Measurements from ENCODE around the gene GNG13.
"Not testable (repeated sequence)": the region's sequence is repeated elsewhere in the genome, so short reads cannot be mapped to it uniquely, and the experiment has no call there.

The GNG13 gene

GRCh38 chr16:776298-776697, 24.2 kb downstream of the GNG13 start:
- DNase-seq = not testable (repeated sequence)

GRCh38 chr16:775236-775796, 25.2 kb downstream of the GNG13 start:
- DNase-seq = no peak

DNA sequence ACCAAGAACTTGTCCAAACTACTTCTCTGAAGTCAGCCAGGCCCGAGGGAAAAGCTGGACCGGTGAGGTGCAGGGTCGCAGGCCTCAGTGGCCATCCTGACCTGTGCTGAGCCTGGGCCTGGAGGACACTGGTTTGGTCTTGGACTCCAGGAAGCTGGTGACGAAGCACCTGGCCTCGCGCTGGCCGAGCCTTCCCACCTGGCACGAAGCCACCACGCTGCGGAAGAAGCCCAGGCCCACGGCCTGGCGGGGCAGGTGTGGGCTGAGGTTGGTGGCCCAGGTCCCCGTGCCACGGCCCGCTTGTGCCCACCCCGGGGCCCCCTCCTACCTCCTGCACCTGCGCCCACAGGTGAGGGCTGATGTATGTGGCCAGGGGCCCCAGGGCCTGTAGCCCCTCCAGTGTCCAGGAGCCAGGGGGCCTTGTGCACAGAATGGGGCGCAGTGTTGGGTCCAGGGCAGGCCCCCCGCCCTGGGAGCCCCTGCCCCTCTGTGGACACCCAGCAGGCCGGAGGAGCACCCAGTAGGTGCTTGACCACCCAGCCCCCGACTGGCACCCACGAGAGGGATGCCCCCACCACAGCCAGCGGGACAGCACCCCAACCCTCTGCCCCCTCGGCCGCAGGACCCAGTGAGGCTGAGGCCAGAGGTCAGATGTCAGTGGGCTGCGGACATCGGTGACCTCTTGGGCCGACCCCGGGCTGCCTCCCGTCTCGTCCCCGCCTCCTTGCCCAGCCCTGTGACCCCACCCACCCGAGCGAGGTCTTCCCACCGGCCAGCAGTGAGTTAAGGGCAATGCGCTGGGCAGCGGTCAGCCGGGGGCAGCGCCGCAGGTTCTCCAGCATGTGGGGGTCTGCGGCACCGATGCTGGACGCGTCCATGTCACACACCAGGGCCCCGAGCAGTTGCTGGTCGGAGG, 26.2 kb downstream of the GNG13 start:
- no peak for DNase-seq

DNA sequence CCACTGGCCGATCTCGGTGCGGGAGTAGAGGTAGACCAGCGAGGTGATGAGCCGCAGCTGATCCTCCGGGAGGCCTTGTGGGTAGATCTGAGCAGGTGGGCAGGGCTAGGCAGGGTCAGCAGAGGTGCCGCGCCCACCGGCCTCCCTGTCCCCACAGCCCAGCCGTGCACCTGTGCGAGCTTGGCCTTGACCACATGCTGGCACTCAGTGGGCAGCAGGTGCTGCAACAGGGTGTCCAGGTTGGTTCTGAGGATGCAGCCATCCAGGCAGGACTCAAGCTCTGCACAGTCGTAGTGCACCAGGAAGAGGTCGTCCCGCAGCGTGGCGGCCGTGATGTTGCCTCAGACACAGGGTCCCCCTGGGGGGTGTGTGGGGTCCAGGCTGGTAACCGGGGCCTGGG, 27.6 kb downstream of the GNG13 start:
- no peak for DNase-seq

DNA sequence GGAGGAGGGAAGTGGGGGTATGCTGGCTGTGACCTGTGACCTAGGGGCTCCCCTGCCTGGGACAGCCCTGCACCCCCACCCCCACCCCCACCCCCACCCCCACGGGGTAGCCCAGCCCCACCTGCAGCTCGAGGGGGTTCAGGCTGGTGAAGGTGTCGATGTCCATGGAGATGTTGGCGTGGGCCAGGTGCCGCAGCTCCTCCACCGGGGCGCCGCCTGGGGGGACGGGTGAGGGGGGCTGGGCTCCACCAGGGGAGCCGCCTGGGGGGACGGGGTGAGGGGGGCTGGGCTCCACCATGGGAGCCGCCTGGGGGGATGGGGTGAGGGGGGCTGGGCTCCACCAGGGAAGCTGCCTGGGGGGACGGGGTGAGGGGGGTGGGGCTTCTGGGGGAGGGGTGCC, 30.1 kb downstream of the GNG13 start:
- DNase-seq = no peak

DNA sequence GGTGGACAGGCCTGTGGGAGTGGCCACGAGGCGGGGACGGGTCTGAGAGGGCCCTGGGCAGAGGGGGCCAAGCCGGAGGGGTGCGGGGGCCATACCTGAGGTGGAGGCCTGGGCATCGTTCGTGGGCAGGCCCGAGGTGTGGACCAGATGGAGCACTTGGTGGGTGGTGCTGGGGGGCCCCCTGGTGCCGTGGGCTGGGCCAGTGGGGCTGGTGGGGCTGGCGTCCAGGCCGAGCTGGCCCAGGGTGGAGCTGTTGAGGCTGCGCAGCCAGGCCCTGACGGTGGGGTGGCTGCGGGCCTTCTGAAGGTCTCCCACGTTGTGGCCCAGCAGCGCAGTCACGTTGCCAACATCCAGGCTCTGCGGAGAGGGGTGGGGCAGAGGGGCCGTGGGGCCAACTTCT, 30.6 kb downstream of the GNG13 start:
- DNase-seq = no peak

DNA sequence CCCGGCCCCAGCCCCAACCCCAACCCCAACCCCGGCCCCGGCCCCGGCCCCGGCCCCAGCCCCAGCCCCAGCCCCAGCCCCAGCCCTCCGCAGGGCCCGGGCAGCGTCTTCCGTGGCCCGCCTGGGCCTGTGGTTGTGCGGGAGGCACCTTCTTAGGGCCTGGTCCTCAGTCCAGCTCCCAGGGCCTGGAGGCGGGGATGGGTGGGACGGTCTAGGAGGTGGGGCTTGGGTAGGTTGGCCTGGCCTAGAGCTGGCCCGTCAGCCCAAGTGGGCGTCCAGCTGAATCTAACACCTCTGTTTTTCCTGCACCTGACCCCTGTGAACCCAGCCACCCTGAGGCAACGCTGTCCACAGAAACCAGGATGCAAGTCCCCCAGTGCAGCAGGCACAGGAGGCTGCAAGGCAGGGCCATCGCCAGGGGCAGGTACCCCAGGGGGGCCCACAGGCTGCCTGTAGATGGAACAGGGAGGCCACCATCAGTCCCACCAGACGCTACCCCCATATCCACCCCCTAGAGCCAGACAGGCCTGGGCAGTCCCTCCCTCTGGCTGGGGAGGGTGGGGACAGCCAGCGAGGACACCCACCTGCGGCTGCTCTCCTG, 31.2 kb downstream of the GNG13 start:
- DNase-seq = no peak

GRCh38 chr16:768428-768827, 32.1 kb downstream of the GNG13 start:
- DNase-seq = no peak

DNA sequence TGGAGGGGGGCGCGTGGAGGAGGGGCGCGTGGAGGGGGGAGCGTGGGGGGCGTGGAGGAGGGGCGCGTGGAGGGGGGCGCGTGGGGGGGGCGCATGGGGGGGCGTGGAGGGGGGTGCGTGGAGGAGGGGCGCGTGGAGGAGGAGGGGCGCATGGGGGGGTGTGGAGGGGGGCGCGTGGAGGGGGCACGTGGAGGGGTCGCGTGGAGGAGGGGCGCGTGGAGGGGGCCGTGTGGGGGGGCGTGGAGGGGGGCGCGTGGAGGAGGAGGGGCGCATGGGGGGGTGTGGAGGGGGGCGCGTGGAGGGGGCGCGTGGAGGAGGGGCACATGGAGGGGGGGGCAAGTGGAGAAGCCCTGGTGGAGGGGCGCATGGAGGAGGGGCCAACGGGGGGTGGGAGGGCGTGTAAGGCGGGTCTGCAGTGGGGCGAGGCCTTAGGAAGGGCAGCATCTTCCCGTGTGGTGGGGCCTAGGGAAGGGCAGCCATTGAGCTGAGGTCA, 32.7 kb downstream of the GNG13 start:
- DNase-seq = no peak

DNA sequence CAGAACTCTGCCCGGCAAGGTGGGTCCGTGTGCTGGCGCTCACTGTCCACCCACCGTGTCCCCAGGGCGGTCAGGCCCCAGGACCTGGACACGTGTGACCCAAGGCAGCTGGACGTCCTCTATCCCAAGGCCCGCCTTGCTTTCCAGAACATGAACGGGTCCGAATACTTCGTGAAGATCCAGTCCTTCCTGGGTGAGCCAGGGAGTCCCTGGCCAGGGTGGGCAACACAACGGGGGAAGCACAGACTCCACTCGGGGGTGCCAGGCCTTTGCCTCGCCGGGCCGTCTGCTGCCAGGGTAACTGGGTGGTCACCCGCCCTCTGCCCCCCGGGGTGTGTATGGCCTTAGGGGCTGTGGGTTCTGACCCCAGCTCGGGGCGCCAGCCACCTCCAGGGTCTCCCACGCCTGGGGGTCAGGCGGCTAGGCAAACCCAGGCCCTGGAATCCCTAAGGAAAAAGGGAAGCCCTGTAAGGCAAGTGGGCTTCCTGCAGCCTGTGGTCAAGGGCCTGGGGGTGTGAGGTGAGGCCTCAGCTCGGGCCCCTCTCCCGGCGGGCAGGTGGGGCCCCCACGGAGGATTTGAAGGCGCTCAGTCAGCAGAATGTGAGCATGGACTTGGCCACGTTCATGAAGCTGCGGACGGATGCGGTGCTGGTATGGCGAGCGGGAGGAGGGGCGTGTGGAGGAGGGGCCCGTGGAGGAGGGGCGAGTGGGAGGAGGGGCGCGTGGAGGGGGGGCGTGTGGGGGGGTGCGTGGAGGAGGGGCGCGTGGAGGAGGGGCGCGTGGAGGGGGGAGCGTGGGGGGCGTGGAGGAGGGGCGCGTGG, 33.5 kb downstream of the GNG13 start:
- no peak for DNase-seq

GRCh38 chr16:766008-766819, 34.3 kb downstream of the GNG13 start:
- DNase-seq = no peak

DNA sequence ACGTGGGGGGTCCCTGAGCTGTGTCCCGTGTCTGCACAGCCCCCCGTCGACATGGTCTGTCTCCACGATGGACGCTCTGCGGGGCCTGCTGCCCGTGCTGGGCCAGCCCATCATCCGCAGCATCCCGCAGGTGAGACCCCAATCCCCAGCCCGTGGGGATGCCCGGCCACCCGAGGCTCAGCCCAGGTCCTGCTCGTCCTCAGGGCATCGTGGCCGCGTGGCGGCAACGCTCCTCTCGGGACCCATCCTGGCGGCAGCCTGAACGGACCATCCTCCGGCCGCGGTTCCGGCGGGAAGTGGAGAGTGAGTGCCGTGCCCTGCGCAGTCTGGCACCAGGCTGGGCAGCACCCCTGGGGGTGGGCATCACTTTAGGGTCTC, 35.1 kb downstream of the GNG13 start:
- no peak for DNase-seq

DNA sequence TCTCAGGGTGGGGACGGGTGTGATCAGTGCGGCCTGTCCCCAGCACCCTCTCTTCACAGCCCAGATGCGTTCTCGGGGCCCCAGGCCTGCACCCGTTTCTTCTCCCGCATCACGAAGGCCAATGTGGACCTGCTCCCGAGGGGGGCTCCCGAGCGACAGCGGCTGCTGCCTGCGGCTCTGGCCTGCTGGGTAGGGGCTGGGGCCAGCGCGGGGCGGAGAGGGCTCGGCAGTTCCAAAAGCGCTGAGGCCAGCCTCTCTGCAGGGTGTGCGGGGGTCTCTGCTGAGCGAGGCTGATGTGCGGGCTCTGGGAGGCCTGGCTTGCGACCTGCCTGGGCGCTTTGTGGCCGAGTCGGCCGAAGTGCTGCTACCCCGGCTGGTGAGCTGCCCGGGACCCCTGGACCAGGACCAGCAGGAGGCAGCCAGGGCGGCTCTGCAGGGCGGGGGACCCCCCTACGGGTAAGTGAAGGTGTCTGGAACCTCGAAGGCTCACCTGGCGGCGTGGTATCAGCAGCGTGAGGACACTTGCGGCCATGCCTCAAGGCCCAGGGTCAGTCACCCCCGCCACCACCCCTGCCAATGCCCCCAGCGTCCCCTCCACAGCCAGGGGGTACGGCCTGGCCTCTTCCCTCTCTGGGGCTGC, 35.6 kb downstream of the GNG13 start:
- DNase-seq = no peak

- DNase-seq = no peak
These were observed 36.3 kb downstream of the GNG13 start for GRCh38 chr16:764184-764750.

- DNase-seq = no peak
These were observed 37.0 kb downstream of the GNG13 start for GRCh38 chr16:763369-764183.

DNA sequence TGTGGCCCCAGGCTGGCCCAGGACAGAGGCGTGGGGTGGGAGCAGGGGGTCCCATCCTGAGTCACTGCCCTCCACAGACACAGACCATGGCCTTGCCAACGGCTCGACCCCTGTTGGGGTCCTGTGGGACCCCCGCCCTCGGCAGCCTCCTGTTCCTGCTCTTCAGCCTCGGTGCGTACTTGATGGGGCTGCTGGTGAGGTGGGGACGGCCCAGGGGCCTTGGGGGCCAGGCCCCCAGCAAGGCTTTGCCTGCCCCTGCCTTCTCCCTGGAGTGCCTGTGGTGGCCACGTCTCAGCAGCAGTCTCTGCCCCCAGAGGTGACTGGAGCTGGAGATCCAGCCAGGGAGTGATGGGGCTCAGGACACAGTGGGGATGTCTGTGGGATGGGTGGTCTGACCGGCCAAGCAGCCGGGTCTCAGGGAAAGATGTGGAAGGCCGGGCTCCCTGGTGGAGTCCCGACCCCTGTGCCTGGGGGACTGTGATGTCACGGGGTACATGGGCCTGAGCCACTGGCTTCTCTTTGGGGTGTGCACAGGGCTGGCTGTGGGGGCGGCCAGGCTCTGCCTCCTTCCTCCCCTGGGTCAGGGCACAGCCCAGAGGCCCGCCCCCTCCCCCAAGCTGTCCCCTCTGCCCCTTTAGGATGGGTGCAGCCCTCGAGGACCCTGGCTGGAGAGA, 37.8 kb downstream of the GNG13 start:
- DNase-seq = no peak

GRCh38 chr16:761625-762513, 38.7 kb downstream of the GNG13 start:
- no peak for DNase-seq

GRCh38 chr16:760545-761343, 39.8 kb downstream of the GNG13 start, which contains the start of gene MSLN:
Gene MSLN, plus strand, starts transcription at chr16:760734. Its CDS starts 1,947 bp downstream, at chr16:762681.
- DNase-seq = peak; percentile 29

All from kidney glomerular epithelial cell (primary cell).